Mucosa of stomach (tissue), 1 donor: Measurements from ENCODE around the gene ABCB4.

Experiments used
- H3K27me3 ChIP-seq: one replicate; pipeline ENCODE4 v1.7.0; 2013; ENCODE audit warnings: mild to moderate bottlenecking, low read length; ENCODE audit not compliant: control insufficient read depth, insufficient read depth
- H3K36me3 ChIP-seq: one replicate; pipeline ENCODE4 v1.7.0; 2013; ENCODE audit warnings: low read length; ENCODE audit not compliant: control insufficient read depth, insufficient read depth
- H3K4me1 ChIP-seq: one replicate; pipeline ENCODE4 v1.7.0; 2013; ENCODE audit warnings: mild to moderate bottlenecking, low read length; ENCODE audit not compliant: control insufficient read depth, insufficient read depth
- H3K4me3 ChIP-seq: one replicate; pipeline ENCODE4 v1.7.0; 2013; ENCODE audit warnings: low read length
- H3K9ac ChIP-seq: one replicate; pipeline ENCODE4 v1.7.0; 2013; ENCODE audit warnings: mild to moderate bottlenecking, low read length, moderate library complexity
- H3K9me3 ChIP-seq: one replicate; pipeline ENCODE4 v1.7.0; 2013; ENCODE audit warnings: mild to moderate bottlenecking, low read length, moderate library complexity; ENCODE audit not compliant: control insufficient read depth
- donor health status: Pancreatic carcinoma.

The ABCB4 gene

GRCh38 chr7:87505122-87505521, 29.6 kb upstream of the ABCB4 start:
- H3K36me3 ChIP-seq: no peaks in the 10 kb centered on the region
- no peaks in the 10 kb centered on the region for H3K4me1 ChIP-seq
- H3K27me3 ChIP-seq: no peaks in the 10 kb centered on the region
- H3K9ac ChIP-seq: no peak overlapping the region
- no peak overlapping the region for H3K4me3 ChIP-seq
- no peaks in the 10 kb centered on the region for H3K9me3 ChIP-seq

DNA sequence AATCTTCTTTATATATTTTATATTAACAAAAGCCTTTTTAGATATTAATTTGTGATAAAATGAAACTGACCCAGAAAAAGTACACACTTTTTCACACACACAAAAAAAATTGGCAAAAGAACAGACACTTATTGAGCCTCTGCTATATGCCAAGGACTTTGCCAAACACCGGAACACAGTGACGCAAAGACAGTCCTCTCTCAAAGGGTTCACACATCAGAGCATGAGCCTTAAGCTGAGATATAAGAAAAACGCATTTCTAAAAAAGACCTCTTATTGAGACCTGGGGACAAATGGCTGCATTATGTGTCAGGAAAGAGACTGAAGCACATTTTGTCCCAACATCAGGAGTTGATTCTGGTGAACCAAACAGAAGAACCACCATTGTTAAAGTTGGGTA, 24.0 kb upstream of the ABCB4 start:
- Histone ChIP-seq H3K9ac (no peak overlapping the region), H3K36me3 (no peaks in the 10 kb centered on the region), H3K9me3 (no peaks in the 10 kb centered on the region), H3K4me3 (no peak overlapping the region), H3K27me3 (no peaks in the 10 kb centered on the region), H3K4me1 (no peaks in the 10 kb centered on the region)

DNA sequence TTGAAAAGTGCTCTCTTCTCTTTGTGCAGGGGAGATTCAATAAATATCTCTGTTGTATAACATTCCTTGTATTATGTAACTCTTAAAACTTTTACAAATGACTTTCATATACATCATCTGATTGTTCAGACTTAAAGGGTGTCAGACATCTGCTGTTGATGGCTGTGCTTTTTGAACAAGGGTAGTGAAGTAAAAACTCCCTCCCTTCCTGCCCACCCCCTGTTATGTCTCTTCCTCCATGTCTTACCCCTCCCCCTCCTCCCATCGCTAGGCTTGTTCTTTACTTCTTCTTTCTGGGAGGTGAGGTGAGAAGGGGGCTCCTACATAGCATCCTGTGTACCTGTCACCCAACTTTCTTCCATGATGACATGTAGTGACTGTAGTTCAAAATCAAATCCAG, 23.4 kb upstream of the ABCB4 start:
- H3K36me3 ChIP-seq: no peaks in the 10 kb centered on the region
- H3K27me3 ChIP-seq: no peaks in the 10 kb centered on the region
- no peaks in the 10 kb centered on the region for H3K9me3 ChIP-seq
- no peaks in the 10 kb centered on the region for H3K4me1 ChIP-seq
- H3K4me3 ChIP-seq: no peak overlapping the region
- no peak overlapping the region for H3K9ac ChIP-seq

- Histone ChIP-seq H3K27me3 (no peaks in the 10 kb centered on the region), H3K36me3 (no peaks in the 10 kb centered on the region), H3K9ac (no peak overlapping the region), H3K9me3 (no peaks in the 10 kb centered on the region), H3K4me1 (no peaks in the 10 kb centered on the region), H3K4me3 (no peak overlapping the region)
Observed at GRCh38 chr7:87497482-87497881, 22.0 kb upstream of the ABCB4 start.

- Histone ChIP-seq H3K4me3 (no peak overlapping the region), H3K9ac (no peak overlapping the region), H3K36me3 (no peaks in the 10 kb centered on the region), H3K9me3 (no peaks in the 10 kb centered on the region), H3K4me1 (no peaks in the 10 kb centered on the region), H3K27me3 (no peaks in the 10 kb centered on the region)
Observed at GRCh38 chr7:87495366-87495765, 19.9 kb upstream of the ABCB4 start.

DNA sequence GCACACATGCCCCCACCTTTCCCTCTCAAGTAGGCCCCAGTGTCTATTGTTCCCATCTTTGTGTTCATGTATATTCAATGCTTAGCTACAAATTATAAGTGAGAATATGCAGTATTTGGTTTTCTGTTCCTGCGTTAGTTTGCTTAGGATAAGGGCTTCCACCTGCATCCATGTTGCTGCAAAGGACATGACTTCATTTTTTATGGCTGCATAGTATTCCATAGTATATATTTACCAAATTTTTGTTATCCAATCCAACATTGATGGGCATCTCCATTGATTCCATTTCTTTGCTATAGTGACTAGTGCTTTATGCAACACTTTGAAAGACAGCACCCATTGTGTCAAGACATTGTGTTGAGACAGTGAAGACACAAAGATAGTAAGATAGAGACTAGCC, 19.0 kb upstream of the ABCB4 start:
- H3K4me3 ChIP-seq: no peak overlapping the region
- no peaks in the 10 kb centered on the region for H3K27me3 ChIP-seq
- no peak overlapping the region for H3K9ac ChIP-seq
- no peaks in the 10 kb centered on the region for H3K9me3 ChIP-seq
- no peaks in the 10 kb centered on the region for H3K4me1 ChIP-seq
- no peaks in the 10 kb centered on the region for H3K36me3 ChIP-seq

GRCh38 chr7:87483131-87483530, 7.7 kb upstream of the ABCB4 start:
- Histone ChIP-seq H3K4me1 (no peaks in the 10 kb centered on the region), H3K4me3 (no peak overlapping the region), H3K36me3 (no peaks in the 10 kb centered on the region), H3K9me3 (no peaks in the 10 kb centered on the region), H3K9ac (no peak overlapping the region), H3K27me3 (no peaks in the 10 kb centered on the region)

GRCh38 chr7:87482115-87482514, 6.6 kb upstream of the ABCB4 start:
- Histone ChIP-seq H3K4me3 (no peak overlapping the region), H3K36me3 (no peaks in the 10 kb centered on the region), H3K27me3 (no peaks in the 10 kb centered on the region), H3K4me1 (no peaks in the 10 kb centered on the region), H3K9me3 (no peaks in the 10 kb centered on the region), H3K9ac (no peak overlapping the region)

DNA sequence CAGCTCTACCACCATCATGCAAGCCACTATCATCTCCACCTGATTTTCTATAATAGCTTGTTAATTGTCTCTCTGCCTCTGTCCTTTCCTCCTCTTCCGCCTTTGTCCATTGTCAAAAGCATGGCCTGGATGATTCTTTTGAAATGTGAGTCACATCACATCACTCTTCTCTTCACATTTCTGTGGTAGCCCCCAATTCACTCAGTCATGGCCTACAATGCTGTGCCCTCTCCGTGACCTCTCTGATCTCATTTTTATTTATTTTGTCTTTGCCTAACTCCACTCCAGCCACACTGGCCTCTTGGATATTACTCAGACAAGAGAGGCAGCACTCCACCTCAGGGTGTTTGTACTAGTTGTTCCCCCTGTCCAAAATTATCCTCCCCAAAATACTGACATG, 4.9 kb upstream of the ABCB4 start:
- H3K27me3 ChIP-seq: no peaks in the 10 kb centered on the region
- H3K36me3 ChIP-seq: no peaks in the 10 kb centered on the region
- H3K9ac ChIP-seq: no peak overlapping the region
- H3K9me3 ChIP-seq: no peaks in the 10 kb centered on the region
- H3K4me3 ChIP-seq: no peak overlapping the region
- H3K4me1 ChIP-seq: no peaks in the 10 kb centered on the region

- H3K27me3 ChIP-seq: peaks cover 3% of the 10 kb centered on the region
- no peaks in the 10 kb centered on the region for H3K9me3 ChIP-seq
- no peak overlapping the region for H3K9ac ChIP-seq
- H3K4me1 ChIP-seq: no peaks in the 10 kb centered on the region
- no peak overlapping the region for H3K4me3 ChIP-seq
- no peaks in the 10 kb centered on the region for H3K36me3 ChIP-seq
Observed at GRCh38 chr7:87479951-87480350, 4.5 kb upstream of the ABCB4 start.

GRCh38 chr7:87476179-87476557, 688 bp upstream of the ABCB4 start:
- no peak overlapping the region for H3K4me3 ChIP-seq
- no peaks in the 10 kb centered on the region for H3K4me1 ChIP-seq
- no peaks in the 10 kb centered on the region for H3K36me3 ChIP-seq
- H3K9ac ChIP-seq: no peak overlapping the region
- peaks cover 10% of the 10 kb centered on the region for H3K27me3 ChIP-seq
- no peaks in the 10 kb centered on the region for H3K9me3 ChIP-seq

- Histone ChIP-seq H3K4me3 (no peak overlapping the region), H3K27me3 (peaks cover 10% of the 10 kb centered on the region), H3K36me3 (no peaks in the 10 kb centered on the region), H3K9me3 (no peaks in the 10 kb centered on the region), H3K9ac (no peak overlapping the region), H3K4me1 (no peaks in the 10 kb centered on the region)
Observed at GRCh38 chr7:87474533-87475358, 734 bp downstream of the ABCB4 start.

- Histone ChIP-seq H3K4me1 (no peaks in the 10 kb centered on the region), H3K27me3 (peaks cover 10% of the 10 kb centered on the region), H3K9me3 (no peaks in the 10 kb centered on the region), H3K9ac (no peak overlapping the region), H3K36me3 (no peaks in the 10 kb centered on the region), H3K4me3 (no peak overlapping the region)
Observed at GRCh38 chr7:87473986-87474385, 1.5 kb downstream of the ABCB4 start.
